ENCODE measurements around the gene RICTOR.
A peak's percentile ranks its signal among the peaks of the same experiment; 100 is the strongest.

Gene RICTOR

DNA sequence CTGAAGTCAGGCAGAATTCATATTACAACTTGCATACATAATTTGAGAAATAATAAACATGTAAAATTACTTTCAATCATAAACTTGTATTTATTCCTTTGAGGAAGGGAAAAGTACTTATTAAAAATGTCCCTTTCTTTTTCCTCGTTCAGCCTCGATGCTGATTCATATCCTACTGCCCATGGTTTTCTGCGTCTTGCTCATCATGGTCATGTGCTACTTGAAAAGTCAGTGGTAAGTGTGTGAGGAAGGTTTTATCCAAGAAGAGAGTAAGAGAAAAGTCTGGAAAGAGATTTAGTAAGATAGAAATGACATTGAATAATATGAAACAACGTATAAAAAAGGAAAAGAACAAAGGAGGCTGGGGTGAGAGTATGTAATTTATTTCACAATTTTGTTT lies 142.5 kb downstream of the RICTOR start:
- DNase-seq = no peak

DNA sequence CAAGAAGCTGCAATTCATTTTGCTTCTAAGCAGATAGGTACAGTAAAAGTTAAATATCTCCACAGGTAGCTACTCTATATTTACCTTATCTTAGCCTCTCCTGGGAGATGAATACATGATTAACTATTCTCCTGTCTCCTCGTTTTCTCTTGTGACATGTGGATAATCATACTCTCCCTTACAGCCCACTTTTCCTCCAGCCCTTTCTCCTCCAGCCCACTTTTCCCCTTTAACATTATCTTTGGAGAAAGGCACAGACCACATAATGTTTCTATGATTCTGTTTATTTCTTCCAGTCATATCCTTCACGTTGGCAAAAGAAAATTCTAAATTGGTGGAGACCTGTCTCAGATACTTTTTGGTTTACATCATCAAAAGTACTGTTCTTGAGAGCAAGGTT lies 144.4 kb downstream of the RICTOR start:
- DNase-seq = no peak

DNA sequence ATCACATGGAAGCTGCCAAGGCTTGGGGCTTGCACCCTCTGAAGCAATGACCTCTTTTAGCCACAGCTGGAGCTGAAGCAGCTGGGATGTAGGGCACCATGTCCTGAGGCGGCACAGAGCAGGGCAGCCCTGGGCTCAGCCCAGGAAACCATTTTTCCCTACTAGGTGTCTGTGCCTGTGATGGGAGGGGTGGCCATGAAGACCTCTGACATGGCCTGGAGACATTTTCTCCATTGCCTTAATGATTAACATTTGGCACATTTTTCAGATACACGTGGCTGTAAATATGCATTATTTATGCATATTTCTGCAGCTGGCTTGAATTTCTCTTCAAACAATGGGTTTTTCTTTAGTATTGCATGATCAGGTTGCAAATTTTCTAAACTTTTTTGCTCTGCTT lies 146.7 kb downstream of the RICTOR start:
- DNase-seq = no peak

DNA sequence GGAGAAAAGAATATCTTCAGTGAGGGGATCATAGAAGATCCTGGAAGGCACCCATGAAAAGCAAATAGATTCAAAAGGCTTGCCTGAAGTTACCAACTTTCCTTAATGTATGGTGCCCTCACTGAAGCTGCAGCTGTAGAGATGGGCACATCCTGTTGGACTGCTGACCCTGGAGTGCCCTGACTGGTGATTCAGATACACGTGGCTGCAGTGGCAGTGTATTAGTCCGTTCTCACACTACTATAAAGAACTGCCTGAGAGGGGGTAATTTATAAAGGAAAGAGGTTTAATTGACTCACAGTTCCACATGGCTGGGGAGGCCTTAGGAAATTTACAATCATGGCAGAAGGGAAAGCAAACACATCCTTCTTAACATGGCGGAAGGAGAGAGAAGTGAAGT lies 148.1 kb downstream of the RICTOR start:
- DNase-seq = no peak

DNA sequence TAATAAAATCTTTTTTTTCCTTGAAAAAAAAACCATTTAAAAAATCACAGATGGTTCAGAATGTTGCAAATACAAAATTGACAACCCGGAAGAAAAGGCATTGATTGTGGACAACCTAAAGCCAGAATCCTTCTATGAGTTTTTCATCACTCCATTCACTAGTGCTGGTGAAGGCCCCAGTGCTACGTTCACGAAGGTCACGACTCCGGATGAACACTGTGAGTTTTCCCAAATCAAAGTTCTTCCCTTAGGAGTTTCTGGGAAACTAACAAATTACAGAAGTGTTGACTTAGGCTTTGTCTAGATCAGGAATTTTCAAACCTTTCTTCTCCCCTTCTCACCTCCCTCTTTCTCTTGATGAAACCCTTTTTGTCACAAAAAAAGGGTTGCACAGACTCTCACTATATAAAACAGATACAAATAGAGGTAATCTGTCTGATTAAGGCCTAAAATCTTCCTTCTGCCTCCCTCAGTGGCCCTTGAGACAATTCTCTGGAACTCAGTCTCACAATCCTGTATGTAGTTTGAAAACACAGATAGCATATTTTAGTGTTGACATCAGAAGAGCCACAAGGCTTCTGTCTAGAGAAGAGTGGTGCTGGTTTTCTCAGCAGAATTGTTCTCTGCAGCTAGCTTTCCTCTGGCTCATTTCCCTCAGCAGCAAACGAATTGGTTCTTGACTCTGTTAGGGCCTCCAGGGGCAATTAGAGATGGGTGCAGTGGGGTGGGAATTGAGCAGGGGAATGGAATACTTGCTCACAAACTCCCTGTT lies 148.9 kb downstream of the RICTOR start:
- no peak for DNase-seq

DNA sequence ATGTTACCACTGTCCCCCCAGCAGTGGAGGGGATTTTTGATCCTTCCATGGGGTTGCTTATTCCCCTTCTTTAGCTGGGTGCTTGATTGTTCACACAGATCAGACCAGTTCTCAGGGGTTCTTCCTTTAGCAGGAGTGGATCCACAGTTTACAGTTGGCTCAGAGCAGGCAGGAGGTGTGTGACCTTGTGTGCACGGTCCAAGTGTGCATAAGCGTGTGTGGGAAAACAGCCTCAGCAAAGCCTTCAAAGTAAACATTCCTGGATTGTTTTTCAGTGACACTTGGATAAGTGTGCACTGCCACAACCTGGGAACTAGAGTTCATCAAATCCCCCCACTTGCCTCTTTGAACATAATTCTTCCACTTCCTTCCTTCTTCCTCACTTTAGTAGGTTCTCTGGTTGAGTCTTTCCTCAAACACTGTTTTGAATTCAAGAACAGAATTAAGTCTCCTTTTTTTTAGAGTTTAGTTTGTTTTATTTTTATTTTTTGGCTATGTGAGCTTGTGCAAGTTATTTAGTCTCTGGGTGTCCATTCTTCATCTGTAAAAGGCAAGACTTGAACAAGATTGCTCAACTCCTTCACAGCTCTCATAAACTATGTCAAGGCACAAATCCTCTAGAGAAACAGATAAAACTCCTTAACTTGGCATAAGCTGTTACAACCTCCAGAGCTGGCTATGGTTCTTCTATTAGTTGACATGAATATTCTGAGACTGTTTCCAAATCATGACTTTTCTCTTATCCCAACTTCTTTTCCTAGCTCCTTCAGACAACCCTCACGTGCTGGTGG lies 150.3 kb downstream of the RICTOR start:
- peak; percentile 18 for DNase-seq

DNA sequence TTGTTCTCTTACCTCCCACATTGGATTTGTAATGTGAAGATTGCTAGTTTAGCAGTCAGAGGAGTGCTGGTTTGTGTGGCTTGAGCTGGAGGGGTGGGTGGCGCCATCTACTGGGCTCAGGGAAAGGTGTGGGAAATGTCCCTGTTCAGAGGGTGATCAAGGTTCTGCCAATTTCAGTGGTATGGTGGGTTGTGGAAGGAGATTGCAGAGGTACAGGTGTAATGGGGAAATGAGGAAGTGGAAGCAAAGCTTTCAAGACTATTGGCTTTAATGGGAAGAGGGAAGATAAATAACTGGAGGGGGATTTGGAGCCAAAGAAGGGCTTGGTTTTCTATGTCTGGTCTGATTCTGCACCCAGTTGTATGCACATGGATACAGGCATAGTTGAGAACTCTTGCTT lies 152.0 kb downstream of the RICTOR start:
- peak; percentile 27 for DNase-seq

DNA sequence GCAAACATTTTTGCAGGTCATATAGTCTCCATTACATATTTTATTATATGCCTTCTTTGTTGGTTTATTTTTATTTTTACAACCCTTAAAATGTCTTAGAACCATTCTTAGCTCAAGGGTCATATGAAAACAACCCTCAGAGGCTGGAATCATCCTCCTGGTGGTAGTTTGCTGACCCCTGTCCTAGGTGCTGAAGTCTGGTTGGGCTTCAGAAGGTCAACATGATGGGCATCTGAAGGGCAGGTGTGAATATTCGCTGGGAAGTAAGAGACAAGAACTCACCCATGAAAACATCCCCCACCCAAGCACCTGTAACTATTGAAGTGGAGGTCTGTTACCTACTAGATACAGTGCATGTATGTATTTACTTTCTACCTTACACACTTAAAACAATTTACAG lies 153.0 kb downstream of the RICTOR start:
- no peak for DNase-seq

DNA sequence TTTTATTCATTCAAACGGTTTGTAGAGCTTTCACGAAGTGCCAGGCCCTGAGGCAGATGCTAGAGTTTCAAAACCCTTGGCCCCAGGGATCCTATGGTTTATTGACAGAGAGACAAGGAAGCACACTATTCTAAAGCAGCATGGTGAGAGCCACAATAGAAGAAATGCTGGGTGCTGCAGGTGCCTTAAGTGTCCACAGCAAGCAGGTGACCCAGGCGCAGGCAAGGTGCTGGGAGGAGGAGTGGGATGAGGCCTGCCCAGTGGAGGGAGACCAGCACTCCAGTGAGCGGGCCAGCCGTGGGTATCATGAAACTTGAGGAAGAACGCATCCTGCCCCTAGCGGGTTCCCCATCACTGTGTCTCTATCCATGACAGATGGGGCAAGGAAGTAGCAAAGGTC lies 157.4 kb downstream of the RICTOR start:
- DNase-seq = no peak

DNA sequence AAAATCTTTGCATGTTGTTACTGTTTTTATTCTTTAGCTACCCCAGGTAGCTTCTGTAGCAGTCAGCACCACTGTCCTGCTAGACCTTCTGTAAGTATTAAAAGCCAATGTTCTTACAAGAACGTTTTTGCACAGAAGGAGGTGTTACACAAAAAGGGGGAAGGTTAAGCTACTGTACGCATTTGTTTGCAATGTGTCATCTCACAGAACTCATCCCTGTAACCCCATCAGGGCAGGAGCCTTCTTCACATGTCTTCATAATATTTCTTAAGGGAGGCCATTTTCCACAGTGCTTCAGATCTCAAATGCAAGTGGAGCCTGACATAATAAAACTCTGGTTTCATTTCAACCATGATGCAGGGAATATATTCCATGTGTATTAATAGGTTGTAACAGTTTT lies 160.5 kb downstream of the RICTOR start:
- no peak for DNase-seq

DNA sequence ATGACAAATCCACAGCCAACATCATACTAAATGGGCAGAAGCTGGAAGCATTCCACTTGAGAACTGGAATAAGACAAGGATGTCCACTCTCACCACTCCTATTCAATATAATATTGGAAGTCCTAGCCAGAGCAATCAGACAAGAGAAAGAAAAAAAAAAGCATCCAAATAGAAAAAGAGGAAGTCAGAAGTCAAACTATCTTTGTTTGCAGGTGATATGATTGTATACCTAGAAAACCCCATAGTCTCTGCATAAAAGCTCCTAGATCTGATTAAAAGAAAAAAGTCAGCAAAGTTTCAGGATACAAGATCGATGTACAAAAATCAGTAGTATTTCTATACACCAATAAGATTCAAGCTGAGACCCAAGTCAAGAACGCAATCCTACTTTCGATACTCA lies 162.3 kb downstream of the RICTOR start:
- DNase-seq = no peak

DNA sequence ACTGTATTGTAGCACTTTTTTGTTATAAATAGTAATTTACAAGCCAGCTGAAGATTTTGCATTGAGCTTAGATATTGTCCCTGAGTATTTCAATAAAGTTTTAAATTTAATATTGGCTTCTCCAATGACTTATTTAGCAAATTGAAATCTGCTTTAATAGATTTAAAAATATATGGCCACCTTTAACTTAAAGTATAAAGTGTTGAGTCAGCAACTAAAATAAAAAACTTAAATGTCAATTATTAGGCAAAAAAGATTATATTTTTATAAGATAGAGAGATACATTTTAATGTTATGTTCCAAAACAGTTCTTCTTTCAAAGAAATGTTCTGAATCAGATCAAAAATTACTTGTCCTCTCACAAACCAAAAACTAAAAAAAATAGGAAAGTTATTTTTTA lies 167.7 kb downstream of the RICTOR start:
- DNase-seq = no peak

DNA sequence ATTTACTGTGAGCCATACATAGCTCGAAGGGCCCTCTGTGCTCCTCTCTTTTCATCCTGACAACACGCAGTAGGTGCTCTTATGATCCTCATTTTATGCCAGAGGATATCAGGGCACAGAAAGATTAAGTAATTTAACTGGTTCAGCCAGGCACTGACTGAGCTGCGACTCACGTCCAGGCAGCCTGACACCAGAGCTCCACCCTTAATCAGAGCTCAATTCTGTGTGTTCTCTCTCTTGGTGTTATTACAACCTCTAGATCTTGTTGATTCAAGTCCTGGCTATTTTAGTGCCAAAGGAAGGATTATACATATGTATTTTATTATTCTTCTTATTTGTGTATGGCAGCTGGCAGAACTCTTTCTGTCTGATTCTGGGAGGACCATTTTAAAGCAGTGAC lies 168.7 kb downstream of the RICTOR start:
- no peak for DNase-seq

DNA sequence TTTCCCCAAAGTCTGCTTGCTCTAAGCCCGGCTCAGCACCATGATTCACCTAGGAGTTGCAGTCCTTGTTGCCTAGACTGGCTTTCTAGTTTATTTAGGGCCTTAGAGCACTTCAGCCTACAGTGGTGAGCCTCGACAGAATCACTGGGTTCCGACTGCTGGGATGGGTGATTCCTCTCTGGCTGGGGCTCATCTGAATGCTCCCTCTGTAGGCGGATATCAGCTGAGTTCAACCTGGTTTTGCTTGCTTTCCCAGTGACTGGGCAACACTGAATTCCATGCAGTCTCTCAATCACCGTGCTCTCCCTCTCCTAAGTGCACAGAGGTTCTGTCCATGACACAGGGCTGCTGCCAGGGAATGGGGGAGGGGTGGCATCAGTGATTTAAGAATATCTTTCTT lies 174.3 kb downstream of the RICTOR start:
- DNase-seq = no peak

DNA sequence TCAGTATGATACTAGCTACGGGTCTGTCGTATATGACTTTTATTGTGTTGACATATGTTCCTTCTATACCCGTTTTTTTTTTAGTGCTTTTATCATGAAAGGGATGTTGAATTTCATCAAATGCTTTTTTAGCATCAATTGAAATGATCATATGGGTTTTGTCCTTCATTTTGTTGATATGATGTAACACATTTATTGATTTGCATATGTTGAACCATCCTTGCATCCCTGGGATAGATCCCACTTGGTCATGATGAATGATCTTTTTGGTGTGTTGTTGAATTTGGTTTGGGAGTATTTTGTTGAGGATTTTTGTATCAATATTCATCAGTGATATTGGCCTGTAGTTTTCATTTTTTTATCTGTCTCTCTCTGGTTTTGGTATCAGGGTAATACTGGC lies 177.4 kb downstream of the RICTOR start:
- DNase-seq = no peak

DNA sequence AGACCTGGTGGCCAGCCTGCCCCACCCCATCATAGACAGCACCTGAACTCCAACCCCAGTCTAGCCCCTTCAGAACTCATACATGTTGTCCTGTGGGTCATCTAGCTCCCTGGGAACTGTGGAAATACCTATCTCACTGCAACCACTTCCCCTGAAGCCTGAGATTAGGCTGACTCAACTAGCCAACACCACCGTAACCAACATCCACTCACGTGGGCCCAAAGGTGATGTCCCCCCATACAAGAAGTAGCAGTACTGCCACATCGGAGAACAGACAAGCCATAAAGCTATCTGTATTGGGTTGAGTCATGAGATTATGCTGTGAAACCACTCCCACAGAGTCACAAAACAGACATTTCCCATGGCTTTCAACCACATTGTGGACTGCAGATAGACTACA lies 181.8 kb downstream of the RICTOR start:
- no peak for DNase-seq

DNA sequence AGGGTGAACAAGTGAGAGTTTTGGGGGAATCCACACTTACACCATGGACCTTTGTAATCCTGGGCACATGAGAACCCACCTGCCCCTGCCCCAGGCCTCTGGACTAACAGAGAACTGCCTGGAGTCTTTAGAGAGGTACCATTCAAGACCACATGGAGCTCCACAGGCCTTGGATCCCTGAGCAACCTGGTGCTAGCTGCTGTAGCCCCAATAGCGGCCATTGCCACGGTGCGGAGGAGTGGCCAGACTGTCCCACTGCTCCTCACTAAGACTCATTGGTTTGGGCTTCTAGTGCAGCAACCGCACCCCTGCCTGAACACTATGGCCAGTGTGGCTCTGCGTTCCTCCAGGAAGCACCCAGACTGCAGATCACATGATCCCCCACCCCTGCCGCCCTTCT lies 182.6 kb downstream of the RICTOR start:
- no peak for DNase-seq

DNA sequence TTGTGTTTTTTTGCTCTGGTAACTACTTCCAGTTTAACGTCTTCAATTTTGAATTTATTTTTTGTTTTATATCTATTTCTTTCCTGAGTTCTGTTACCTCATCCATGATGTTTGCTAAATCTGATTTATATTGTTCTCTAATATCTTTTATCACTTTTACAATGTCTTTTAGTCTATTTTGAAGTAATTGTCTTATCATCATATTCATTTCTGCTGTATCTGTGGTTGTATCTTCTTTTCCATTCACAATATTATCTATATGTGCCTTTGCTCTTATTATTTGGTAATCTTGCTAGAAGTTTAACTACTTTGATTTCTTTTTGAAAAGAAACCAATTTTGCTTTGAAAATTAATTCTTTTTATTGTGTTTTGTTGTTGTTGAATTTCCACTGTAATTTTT lies 184.8 kb downstream of the RICTOR start:
- DNase-seq = no peak

DNA sequence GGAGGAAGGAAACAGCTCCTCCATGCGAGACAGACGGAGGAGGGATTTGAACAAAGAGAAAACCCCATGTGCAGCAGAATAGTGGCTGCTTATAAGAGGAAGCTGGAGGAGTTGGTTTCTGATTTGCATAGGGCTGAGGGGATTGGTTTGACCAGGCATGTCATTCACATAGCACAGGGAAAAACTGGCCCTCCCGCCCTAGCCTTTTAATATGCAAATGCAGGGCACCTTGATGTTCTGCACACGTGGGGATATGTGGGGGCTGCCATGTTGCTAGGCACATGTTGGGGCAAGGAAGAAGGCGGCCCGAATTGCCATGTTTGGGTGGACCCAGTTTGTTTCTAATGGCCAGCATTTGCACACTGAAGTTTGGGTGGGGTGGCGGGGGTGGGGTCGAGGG lies 186.2 kb downstream of the RICTOR start:
- peak; percentile 63 for DNase-seq

Data from MV-4-11 (cell line).